CD14-positive monocyte (primary cell): ENCODE data around the gene PAX8. TPM values are rescaled to one million over a fixed set of nuclear protein-coding genes. Genes with fewer than 3 reads are reported as not detected.
"Not testable (repeated sequence)": the region's sequence is repeated elsewhere in the genome, so short reads cannot be mapped to it uniquely, and the experiment has no call there.

ENCODE experiments used
- DNase-seq, 3 donors: peaks; one replicate each; pipeline ENCODE4 v3.0.0-alpha.2; 2011 to 2022
- H2AFZ ChIP-seq: 2 replicates; pipeline ENCODE4 v1.6.0; 2012; ENCODE audit warnings: mild to moderate bottlenecking, low read depth, low read length, inconsistent platforms; ENCODE audit not compliant: insufficient read depth, poor library complexity, severe bottlenecking
- H3K27ac ChIP-seq, 2 donors: 1 replicate in 1 of 2; 2 replicates in 1 of 2; pipeline ENCODE4 v1.5.1; 2012 to 2013; ENCODE audit warnings: low read length in 2 of 2, control low read depth in 1 of 2, inconsistent platforms in 1 of 2, low read depth in 1 of 2, mild to moderate bottlenecking in 1 of 2
- H3K27me3 ChIP-seq, 2 donors: one replicate each; pipeline versions ENCODE4 v1.6.0 to v1.6.1; 2011 to 2013; ENCODE audit warnings: low read length in 2 of 2; ENCODE audit not compliant: control insufficient read depth in 2 of 2, insufficient read depth in 2 of 2
- H3K36me3 ChIP-seq, 2 donors: replicated peaks in 1 of 2; 1 replicate in 1 of 2; 2 replicates in 1 of 2; pipeline versions ENCODE4 v1.5.1 to v1.6.1; 2012 to 2013; ENCODE audit warnings: low read length in 2 of 2, control low read depth in 1 of 2, inconsistent platforms in 1 of 2, mild to moderate bottlenecking in 1 of 2; ENCODE audit not compliant: insufficient read depth in 2 of 2, control insufficient read depth in 1 of 2
- H3K4me1 ChIP-seq, 2 donors: 1 replicate in 1 of 2; 2 replicates in 1 of 2; pipeline versions ENCODE4 v1.5.1 to v1.6.1; 2012 to 2013; ENCODE audit warnings: low read length in 2 of 2, control low read depth in 1 of 2, inconsistent platforms in 1 of 2, mild to moderate bottlenecking in 1 of 2, moderate library complexity in 1 of 2; ENCODE audit not compliant: insufficient read depth in 2 of 2, control insufficient read depth in 1 of 2
- H3K4me2 ChIP-seq: replicated peaks from 2 replicates; pipeline ENCODE3; 2012; ENCODE audit warnings: low read length, moderate library complexity, mild to moderate bottlenecking; ENCODE audit not compliant: poor library complexity, severe bottlenecking; ENCODE audit errors: extremely low read depth
- H3K4me3 ChIP-seq, 3 experiments: fragments of 200-600 bp in 1 of 3; sonication (generic) in 1 of 3; replicated peaks in 1 of 3; 1 replicate in 2 of 3; 2 replicates in 1 of 3; pipeline ENCODE4 v1.5.1; 2011 to 2013; ENCODE audit warnings: low read length in 3 of 3, mild to moderate bottlenecking in 3 of 3, control low read depth in 2 of 3, low read depth in 2 of 3, inconsistent platforms in 1 of 3, moderate library complexity in 1 of 3
- H3K79me2 ChIP-seq: 2 replicates; pipeline ENCODE4 v1.6.0; 2012; ENCODE audit warnings: mild to moderate bottlenecking, control low read depth, inconsistent platforms, low read length, moderate library complexity; ENCODE audit not compliant: insufficient read depth
- H3K9ac ChIP-seq: 2 replicates; pipeline ENCODE4 v1.6.0; 2017; ENCODE audit warnings: low read length, mild to moderate bottlenecking; ENCODE audit not compliant: insufficient read depth, poor library complexity, severe bottlenecking
- H3K9me3 ChIP-seq, 2 donors: replicated peaks in 1 of 2; 1 replicate in 1 of 2; 2 replicates in 1 of 2; pipeline versions ENCODE4 v1.5.1 to v1.6.1; 2012 to 2013; ENCODE audit warnings: low read length in 2 of 2, control low read depth in 1 of 2; ENCODE audit not compliant: control insufficient read depth in 1 of 2, insufficient read depth in 1 of 2
- H4K20me1 ChIP-seq: 2 replicates; pipeline ENCODE4 v1.6.0; 2012; ENCODE audit warnings: mild to moderate bottlenecking, low read length, control low read depth, moderate library complexity; ENCODE audit not compliant: insufficient read depth
- H3K27ac Mint-ChIP-seq, 7 donors: one replicate each; pipeline ENCODE4 v1.8.0; 2020; ENCODE audit warnings: mild to moderate bottlenecking in 7 of 7, mixed read lengths in 7 of 7, moderate library complexity in 6 of 7, inconsistent platforms in 2 of 7
- H3K27me3 Mint-ChIP-seq, 3 donors: one replicate each; pipeline ENCODE4 v1.8.0; 2021 to 2022; ENCODE audit warnings: low read depth in 3 of 3, mild to moderate bottlenecking in 3 of 3, mixed read lengths in 3 of 3, moderate library complexity in 3 of 3, inconsistent platforms in 1 of 3
- H3K36me3 Mint-ChIP-seq, 2 donors: one replicate each; pipeline ENCODE4 v1.8.0; 2020; ENCODE audit warnings: mixed read lengths in 2 of 2, inconsistent platforms in 1 of 2, mild to moderate bottlenecking in 1 of 2
- H3K4me1 Mint-ChIP-seq: one replicate; pipeline ENCODE4 v1.8.0; 2020; ENCODE audit warnings: mild to moderate bottlenecking, mixed read lengths
- H3K4me3 Mint-ChIP-seq, 2 donors: one replicate each; pipeline ENCODE4 v1.8.0; 2020; ENCODE audit warnings: mild to moderate bottlenecking in 2 of 2, mixed read lengths in 2 of 2, moderate library complexity in 1 of 2
- H3K9me3 Mint-ChIP-seq, 7 donors: one replicate each; pipeline ENCODE4 v1.8.0; 2020 to 2022; ENCODE audit warnings: mixed read lengths in 7 of 7, mild to moderate bottlenecking in 6 of 7, moderate library complexity in 6 of 7, inconsistent platforms in 2 of 7
- CTCF ChIP-seq: fragments of 200-600 bp; IDR thresholded peaks from one replicate; pipeline ENCODE4 v1.8.0; 2022; ENCODE audit warnings: antibody characterized with exemption, mild to moderate bottlenecking
- whole genome bisulfite sequencing: methylation state at CpG from one replicate; pipeline ENCODE4 v1.1.5; 2013; ENCODE audit warnings: missing lambda C conversion rate; ENCODE audit not compliant: insufficient coverage; 5-methylcytosine and 5-hydroxymethylcytosine counted together
- intact Hi-C, 2 donors: fragments of 100-400 bp; cut with micrococcal nuclease; formaldehyde crosslinking; loops; one replicate each; pipeline versions ENCODE4 v1.15.0 to v1.15.1; 2023
- polyA plus RNA-seq, 3 donors: library from polyadenylated mRNA; depleted of rRNA in 1 of 3; unstranded in 2 of 3; stranded (reverse) in 1 of 3; fragments of 300-500 nt in 2 of 3; fragments of >200 nt in 1 of 3; fragmentation: Illumina TruSeq in 2 of 3; gene quantifications; 1 replicate in 2 of 3; 2 replicates in 1 of 3; pipeline ENCODE4 v1.2.3, GENCODE V29; 2012 to 2021

Gene PAX8
- polyA plus RNA-seq, 3 donors = 0.26 to 0.47 (median 0.36) TPM

DNA sequence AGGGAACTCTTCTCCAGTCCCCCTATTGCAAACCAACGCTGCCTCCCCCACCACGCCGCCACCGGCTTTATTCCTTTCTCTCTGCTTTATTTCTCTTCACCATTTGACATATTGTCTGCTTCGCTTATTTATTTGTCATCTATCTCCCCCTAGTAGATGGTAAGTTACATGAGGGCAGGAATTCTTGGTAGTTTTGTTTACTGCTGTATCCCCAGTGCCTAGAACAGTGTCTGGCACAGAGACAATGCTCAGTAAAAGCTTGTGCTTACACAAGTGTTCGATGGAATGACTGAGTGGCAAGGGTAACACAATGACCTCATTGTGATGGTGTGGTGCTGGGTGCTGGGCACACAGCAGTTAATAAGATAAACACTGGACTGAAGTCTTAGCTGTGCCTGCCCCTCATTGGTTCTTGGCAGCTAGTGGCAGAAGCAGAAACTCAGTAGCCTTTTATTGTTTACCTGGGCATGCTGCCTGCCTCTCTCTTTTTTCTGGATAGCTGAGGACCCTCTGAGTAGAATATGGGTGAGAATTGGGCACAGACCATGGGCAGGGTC is 9.5 kb upstream of the PAX8 start:
- intact Hi-C loops, H3K27ac Mint-ChIP-seq, H3K36me3 ChIP-seq, H2AFZ ChIP-seq, H3K4me3 ChIP-seq, H3K4me2 ChIP-seq, H3K36me3 Mint-ChIP-seq, H3K27ac ChIP-seq, H3K9me3 ChIP-seq, H4K20me1 ChIP-seq, H3K79me2 ChIP-seq, DNase-seq, H3K4me3 Mint-ChIP-seq, H3K9ac ChIP-seq, H3K9me3 Mint-ChIP-seq: not testable (repeated sequence)
- no CpG with 5 or more reads among the region's 6 CpGs for WGBS
- Histone ChIP-seq H3K4me1 (peaks cover 7 to 18% of the 10 kb centered on the region in 2 donors), H3K27me3 (peaks cover 3 to 15% of the 10 kb centered on the region in 2 donors)
- Mint-ChIP-seq H3K4me1 (peaks cover 26% of the 10 kb centered on the region), H3K27me3 (peaks cover 17 to 33% (median 23%) of the 10 kb centered on the region in 3 donors)

GRCh38 chr2:113285816-113286215 is 7.1 kb upstream of the PAX8 start:
- no peak for TF ChIP-seq CTCF
- intact Hi-C loops = no loop called here
- Mint-ChIP-seq H3K9me3 (peaks cover 0 to 1% (median 0%) of the 10 kb centered on the region in 7 donors), H3K36me3 (no peaks in the 10 kb centered on the region), H3K27ac (no peak overlapping the region), H3K27me3 (peaks cover 7 to 16% (median 8%) of the 10 kb centered on the region in 3 donors), H3K4me1 (peaks cover 32% of the 10 kb centered on the region), H3K4me3 (no peak overlapping the region)
- peaks cover 17 to 27% of the 10 kb centered on the region in 2 donors for H3K4me1 ChIP-seq
- WGBS = 100% methylated on average over 1 of the region's 3 CpGs
- H3K4me2 ChIP-seq = no peak overlapping the region
- no peaks in the 10 kb centered on the region for H3K9me3 ChIP-seq
- no peaks in the 10 kb centered on the region for H3K36me3 ChIP-seq
- no peak overlapping the region for H3K9ac ChIP-seq
- DNase-seq = no peak
- H2AFZ ChIP-seq = no peak overlapping the region
- H4K20me1 ChIP-seq = no peaks in the 10 kb centered on the region
- no peaks in the 10 kb centered on the region for H3K27me3 ChIP-seq
- H3K27ac ChIP-seq = no peak overlapping the region
- H3K79me2 ChIP-seq = no peaks in the 10 kb centered on the region
- H3K4me3 ChIP-seq = no peak overlapping the region

GRCh38 chr2:113284999-113285398 is 6.3 kb upstream of the PAX8 start:
- not testable (repeated sequence) for H3K27ac Mint-ChIP-seq
- H3K27me3 Mint-ChIP-seq = peaks cover 6 to 14% (median 8%) of the 10 kb centered on the region in 3 donors

More at GRCh38 chr2:113284999-113285398, 6.3 kb upstream of the PAX8 start:
- H3K27ac ChIP-seq, DNase-seq, H3K79me2 ChIP-seq, H3K9me3 Mint-ChIP-seq, H3K9me3 ChIP-seq, H3K27me3 ChIP-seq, H4K20me1 ChIP-seq, H3K4me2 ChIP-seq, H3K36me3 ChIP-seq, H3K36me3 Mint-ChIP-seq, H3K4me3 ChIP-seq, H3K9ac ChIP-seq, H2AFZ ChIP-seq, H3K4me3 Mint-ChIP-seq, intact Hi-C loops: not testable (repeated sequence)
- peaks cover 17 to 27% of the 10 kb centered on the region in 2 donors for H3K4me1 ChIP-seq
- peaks cover 33% of the 10 kb centered on the region for H3K4me1 Mint-ChIP-seq
- no CpG with 5 or more reads among the region's 6 CpGs for WGBS
